GM12878 (cell line): ENCODE results near the gene LTC4S.

ENCODE experiments used
- CTCF ChIP-seq, 3 experiments: IDR thresholded peaks in 2 of 3; conservative IDR thresholded peaks in 1 of 3; 2 replicates each; pipeline ENCODE4 v1.5.1; 2011; ENCODE audit warnings: low read depth in 3 of 3, low read length in 3 of 3, mild to moderate bottlenecking in 3 of 3, control low read depth in 2 of 3, moderate library complexity in 2 of 3, inconsistent platforms in 1 of 3, mixed read lengths in 1 of 3; ENCODE audit not compliant: control insufficient read depth in 2 of 3, insufficient read depth in 1 of 3; ENCODE audit errors: extremely low read depth in 1 of 3
- JUND ChIP-seq: IDR thresholded peaks from 2 replicates; pipeline ENCODE4 v1.6.1; 2012; ENCODE audit warnings: low read depth, mild to moderate bottlenecking, low read length, improper control_type of control experiment, moderate library complexity
- MYC ChIP-seq: IDR thresholded peaks from 2 replicates; pipeline ENCODE4 v1.6.1; 2011; ENCODE audit warnings: mild to moderate bottlenecking, low read length, moderate library complexity, inconsistent platforms; ENCODE audit not compliant: insufficient read depth, insufficient replicate concordance, insufficient read length, severe bottlenecking
- PKNOX1 ChIP-seq: fragments of 450-650 bp; IDR thresholded peaks from 2 replicates; pipeline ENCODE4 v1.6.1; 2016; ENCODE audit warnings: mild to moderate bottlenecking
- POLR2AphosphoS5 ChIP-seq: IDR thresholded peaks from 2 replicates; pipeline ENCODE4 v1.6.1; 2011; ENCODE audit warnings: mild to moderate bottlenecking, low read length, inconsistent platforms

GRCh38 chr5:179841621-179842020, 47.8 kb downstream of the LTC4S start:
- TF ChIP-seq CTCF (IDR thresholded peaks at IDR 0.05 in 2 of 3, conservative IDR thresholded peaks at IDR 0.05 in 1 of 3; ENCODE audit: control insufficient read depth in 2 of 3, extremely low read depth in 1 of 3, insufficient read depth in 1 of 3, low read depth in 3 of 3, low read length in 3 of 3) (no peak), MYC (no peak), POLR2AphosphoS5 (no peak), PKNOX1 (no peak), JUND (no peak)
